ENCODE data around the gene UBE2J1.
"Not testable (repeated sequence)": the region's sequence is repeated elsewhere in the genome, so short reads cannot be mapped to it uniquely, and the experiment has no call there.

Gene UBE2J1

GRCh38 chr6:89320012-89320559, 32.4 kb downstream of the UBE2J1 start:
- no peak for DNase-seq (ENCODE audit: low read depth in 3 of 3)

- DNase-seq (ENCODE audit: low read depth in 3 of 3): no peak
Observed at GRCh38 chr6:89317067-89317466, 35.5 kb downstream of the UBE2J1 start.

- no peak for DNase-seq (ENCODE audit: low read depth in 3 of 3)
Observed at GRCh38 chr6:89315249-89315885, 37.2 kb downstream of the UBE2J1 start, which contains the start of gene GABRR2. TSS of gene GABRR2 (minus strand) at chr6:89315299. CDS start at chr6:89315165, 134 bp downstream.

- DNase-seq (ENCODE audit: low read depth in 3 of 3): no peak
Observed at GRCh38 chr6:89314692-89315091, 37.8 kb downstream of the UBE2J1 start.

- no peak for DNase-seq (ENCODE audit: low read depth in 3 of 3)
Observed at GRCh38 chr6:89313006-89313405, 39.5 kb downstream of the UBE2J1 start.

GRCh38 chr6:89311853-89312531, 40.5 kb downstream of the UBE2J1 start:
- no peak for DNase-seq (ENCODE audit: low read depth in 3 of 3)

GRCh38 chr6:89311530-89311852, 41.0 kb downstream of the UBE2J1 start:
- no peak for DNase-seq (ENCODE audit: low read depth in 3 of 3)

- DNase-seq (ENCODE audit: low read depth in 3 of 3): no peak
Observed at GRCh38 chr6:89310929-89311328, 41.6 kb downstream of the UBE2J1 start.

GRCh38 chr6:89308525-89309395, 43.8 kb downstream of the UBE2J1 start:
- no peak for DNase-seq (ENCODE audit: low read depth in 3 of 3)

- not testable (repeated sequence) for DNase-seq (ENCODE audit: low read depth in 3 of 3)
Observed at GRCh38 chr6:89304517-89304916, 48.0 kb downstream of the UBE2J1 start.

GRCh38 chr6:89302936-89303335, 49.6 kb downstream of the UBE2J1 start:
- no peak for DNase-seq (ENCODE audit: low read depth in 3 of 3)

GRCh38 chr6:89302195-89302770, 50.2 kb downstream of the UBE2J1 start:
- no peak for DNase-seq (ENCODE audit: low read depth in 3 of 3)

- no peak for DNase-seq (ENCODE audit: low read depth in 3 of 3)
Observed at GRCh38 chr6:89301586-89302194, 50.8 kb downstream of the UBE2J1 start.

- no peak for DNase-seq (ENCODE audit: low read depth in 3 of 3)
Observed at GRCh38 chr6:89299466-89299850, 53.1 kb downstream of the UBE2J1 start.

- DNase-seq (ENCODE audit: low read depth in 3 of 3): peak in 2 of 3 experiments; percentile 18 to 32
Observed at GRCh38 chr6:89298680-89299465, 53.6 kb downstream of the UBE2J1 start.

GRCh38 chr6:89297695-89298351, 54.7 kb downstream of the UBE2J1 start:
- peak; percentile 16 to 58 (median 47) for DNase-seq (ENCODE audit: low read depth in 3 of 3)

GRCh38 chr6:89295981-89296380, 56.5 kb downstream of the UBE2J1 start:
- DNase-seq (ENCODE audit: low read depth in 3 of 3): no peak

- not testable (repeated sequence) for DNase-seq (ENCODE audit: low read depth in 3 of 3)
Observed at GRCh38 chr6:89295116-89295515, 57.4 kb downstream of the UBE2J1 start.

- no peak for DNase-seq (ENCODE audit: low read depth in 3 of 3)
Observed at GRCh38 chr6:89291256-89291819, 61.2 kb downstream of the UBE2J1 start.

Measured in stimulated activated CD4-positive, alpha-beta T cell treated with anti-CD3 and anti-CD28 coated beads, TNF-alpha, amount 100 ng/mL, for 24 hours (primary cell).